SHP77 (cell line): ENCODE measurements around the gene FAM168A.
"Not testable (repeated sequence)": the region's sequence is repeated elsewhere in the genome, so short reads cannot be mapped to it uniquely, and the experiment has no call there.

ENCODE experiments used
- DNase-seq, 2 experiments: peaks; one replicate each; lab custom pipeline; 2025; lab: John Stamatoyannopoulos, UW

FAM168A gene

GRCh38 chr11:73467505-73467904, 130.4 kb downstream of the FAM168A start:
- no peak for DNase-seq

GRCh38 chr11:73466643-73467042, 131.3 kb downstream of the FAM168A start:
- DNase-seq: no peak

GRCh38 chr11:73465871-73466270, 132.0 kb downstream of the FAM168A start:
- no peak for DNase-seq

GRCh38 chr11:73465023-73465675, 132.8 kb downstream of the FAM168A start:
- DNase-seq: no peak

GRCh38 chr11:73464347-73464746, 133.6 kb downstream of the FAM168A start:
- DNase-seq: no peak

- DNase-seq: no peak
These were observed 134.6 kb downstream of the FAM168A start for GRCh38 chr11:73463359-73463758.

GRCh38 chr11:73461964-73462363, 135.9 kb downstream of the FAM168A start:
- no peak for DNase-seq

- no peak for DNase-seq
These were observed 136.5 kb downstream of the FAM168A start for GRCh38 chr11:73461335-73461840.

GRCh38 chr11:73458201-73458600, 139.7 kb downstream of the FAM168A start:
- DNase-seq: no peak

GRCh38 chr11:73454987-73455386, 142.9 kb downstream of the FAM168A start:
- DNase-seq: no peak

- DNase-seq: no peak
These were observed 144.3 kb downstream of the FAM168A start for GRCh38 chr11:73453562-73453961.

GRCh38 chr11:73452726-73453125, 145.2 kb downstream of the FAM168A start:
- DNase-seq: no peak

- no peak for DNase-seq
These were observed 146.0 kb downstream of the FAM168A start for GRCh38 chr11:73451896-73452295.

GRCh38 chr11:73446766-73447165, 151.1 kb downstream of the FAM168A start:
- no peak for DNase-seq

- no peak for DNase-seq
These were observed 151.9 kb downstream of the FAM168A start for GRCh38 chr11:73445980-73446379.

- no peak for DNase-seq
These were observed 158.7 kb downstream of the FAM168A start for GRCh38 chr11:73439002-73439843.

GRCh38 chr11:73436859-73437258, 161.1 kb downstream of the FAM168A start:
- DNase-seq: not testable (repeated sequence)

GRCh38 chr11:73431396-73431795, 166.5 kb downstream of the FAM168A start:
- DNase-seq: no peak

- DNase-seq: no peak
These were observed 167.6 kb downstream of the FAM168A start for GRCh38 chr11:73430326-73430725.

GRCh38 chr11:73429121-73429750, 168.7 kb downstream of the FAM168A start:
- no peak for DNase-seq

GRCh38 chr11:73428699-73429098, 169.2 kb downstream of the FAM168A start:
- no peak for DNase-seq

GRCh38 chr11:73428227-73428626, 169.7 kb downstream of the FAM168A start:
- no peak for DNase-seq
